Effector CD8-positive, alpha-beta T cell (primary cell): Measurements from ENCODE around the gene GNG8.
A peak's percentile ranks its signal among the peaks of the same experiment; 100 is the strongest.
"Not testable (repeated sequence)": the region's sequence is repeated elsewhere in the genome, so short reads cannot be mapped to it uniquely, and the experiment has no call there.

ENCODE experiments used
- DNase-seq: peaks from one replicate; lab custom pipeline; 2025; lab: John Stamatoyannopoulos, UW

The GNG8 gene

DNA sequence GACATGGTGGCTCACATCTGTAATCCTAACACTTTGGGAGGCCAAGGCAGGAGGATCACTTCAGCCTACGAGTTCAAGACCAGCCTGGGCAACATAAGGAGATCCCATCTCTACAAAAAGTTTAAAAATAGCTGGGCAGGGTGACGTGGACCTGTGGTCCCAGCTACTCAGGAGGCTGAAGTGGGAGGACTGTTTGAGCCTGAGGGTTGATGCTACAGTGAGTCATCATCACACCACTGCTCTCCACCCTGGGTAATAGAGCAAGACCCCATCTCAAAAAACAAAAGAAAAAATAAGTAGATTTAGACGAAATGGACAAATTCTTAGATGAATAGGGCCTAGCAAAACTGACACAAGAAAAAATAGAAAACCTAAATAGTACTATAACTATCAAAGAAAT, 10.4 kb upstream of the GNG8 start:
- no peak for DNase-seq

- DNase-seq, result no peak
These were observed 8.7 kb upstream of the GNG8 start for GRCh38 chr19:46644720-46645119.

- DNase-seq, result no peak
These were observed 4.7 kb upstream of the GNG8 start for GRCh38 chr19:46640656-46641055.

- no peak for DNase-seq
These were observed 3.6 kb upstream of the GNG8 start for GRCh38 chr19:46639358-46640182.

DNA sequence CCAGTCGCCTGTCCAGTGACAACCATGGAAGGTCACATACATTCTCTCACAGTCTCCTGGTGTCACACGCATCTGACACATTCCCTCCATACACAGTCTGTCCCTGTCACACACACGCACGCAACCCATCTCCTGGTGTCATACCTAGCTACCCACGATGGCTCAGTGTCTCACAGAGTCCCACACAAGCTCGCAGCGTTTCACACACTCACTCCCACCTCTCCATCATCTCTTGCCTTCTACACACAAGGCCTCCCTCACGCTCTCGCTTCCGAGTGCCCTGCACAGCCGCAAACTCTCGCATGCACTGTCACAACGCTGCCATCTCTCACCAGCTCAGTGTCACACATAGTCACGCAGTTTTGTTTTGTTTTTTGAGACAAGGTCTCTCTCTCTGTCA, 1.2 kb upstream of the GNG8 start:
- no peak for DNase-seq

DNA sequence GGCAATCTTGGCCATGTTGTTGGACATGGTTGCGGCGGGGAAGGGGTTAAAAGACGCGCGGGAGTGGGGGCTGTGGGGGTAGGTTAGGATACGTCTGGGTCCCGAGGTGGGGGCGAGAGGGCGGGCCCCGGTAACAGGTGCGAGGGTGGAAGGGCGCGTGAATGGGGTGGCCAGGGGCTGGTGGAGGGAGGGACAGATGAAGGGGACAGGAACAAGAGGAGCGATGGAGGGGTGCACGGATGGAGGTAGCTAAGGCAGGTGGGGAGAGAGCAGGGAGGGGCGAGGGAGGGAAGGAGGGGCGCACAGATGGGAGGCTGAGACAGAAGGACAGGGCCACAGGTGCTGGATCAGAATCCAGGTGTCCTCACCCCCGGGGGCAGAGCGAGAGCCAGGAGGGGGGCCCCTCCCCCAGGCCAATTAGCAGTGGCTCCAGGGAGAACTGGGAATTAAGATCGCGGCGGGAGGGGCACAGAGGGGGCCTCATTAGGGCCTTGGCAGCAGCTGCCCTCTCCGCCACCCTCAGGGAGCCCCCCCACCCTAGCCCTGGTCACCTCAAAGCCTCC, 1.3 kb downstream of the GNG8 start:
- DNase-seq, result no peak

- peak; percentile 96 for DNase-seq
These were observed 1.9 kb downstream of the GNG8 start for GRCh38 chr19:46634045-46634655.

- DNase-seq, result no peak
These were observed 2.9 kb downstream of the GNG8 start for GRCh38 chr19:46633130-46633529.

- DNase-seq, result no peak
These were observed 4.5 kb downstream of the GNG8 start for GRCh38 chr19:46631481-46631880.

GRCh38 chr19:46630586-46631205, 5.3 kb downstream of the GNG8 start:
- DNase-seq, result no peak

GRCh38 chr19:46629546-46630025, 6.4 kb downstream of the GNG8 start:
- DNase-seq, result no peak

DNA sequence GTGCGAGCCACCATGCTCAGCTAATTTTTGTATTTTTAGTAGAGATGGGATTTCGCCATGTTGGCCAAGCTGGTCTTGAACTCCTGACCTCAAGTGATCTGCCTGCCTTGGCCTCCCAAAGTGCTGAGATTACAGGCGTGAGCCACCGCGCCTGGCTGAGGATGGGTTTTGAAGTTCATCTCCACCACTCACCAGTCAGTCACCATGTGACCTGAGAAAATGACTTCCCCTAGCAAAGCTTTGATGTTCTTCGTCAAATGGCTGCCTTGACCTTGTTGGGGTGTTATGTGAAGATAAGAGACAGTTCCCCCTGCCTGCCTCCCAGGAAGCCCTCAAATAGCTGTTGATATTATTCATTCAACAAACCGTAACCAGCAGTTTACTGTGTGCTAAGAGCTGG, 7.0 kb downstream of the GNG8 start:
- not testable (repeated sequence) for DNase-seq

GRCh38 chr19:46626446-46626845, 9.6 kb downstream of the GNG8 start:
- DNase-seq, result no peak

DNA sequence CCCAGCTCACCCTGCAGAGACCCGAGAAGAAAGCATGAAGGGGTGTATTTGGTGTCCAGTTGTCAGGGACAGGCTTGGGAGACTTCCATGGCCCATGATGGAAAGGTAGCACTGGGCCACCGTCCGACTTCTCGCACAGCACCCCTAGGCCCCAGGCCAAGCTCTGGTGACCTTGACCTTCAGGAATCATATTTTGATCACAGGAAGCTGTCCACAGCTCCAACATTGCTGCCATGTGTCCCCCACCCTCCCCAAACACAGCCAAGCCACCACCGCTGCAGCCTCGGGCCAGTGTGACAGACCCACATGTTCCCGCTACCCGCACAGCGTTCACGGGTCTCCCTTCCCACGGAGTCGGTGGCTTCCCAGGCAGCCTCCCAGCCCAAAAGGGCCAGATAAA, 10.3 kb downstream of the GNG8 start:
- DNase-seq, result no peak

DNA sequence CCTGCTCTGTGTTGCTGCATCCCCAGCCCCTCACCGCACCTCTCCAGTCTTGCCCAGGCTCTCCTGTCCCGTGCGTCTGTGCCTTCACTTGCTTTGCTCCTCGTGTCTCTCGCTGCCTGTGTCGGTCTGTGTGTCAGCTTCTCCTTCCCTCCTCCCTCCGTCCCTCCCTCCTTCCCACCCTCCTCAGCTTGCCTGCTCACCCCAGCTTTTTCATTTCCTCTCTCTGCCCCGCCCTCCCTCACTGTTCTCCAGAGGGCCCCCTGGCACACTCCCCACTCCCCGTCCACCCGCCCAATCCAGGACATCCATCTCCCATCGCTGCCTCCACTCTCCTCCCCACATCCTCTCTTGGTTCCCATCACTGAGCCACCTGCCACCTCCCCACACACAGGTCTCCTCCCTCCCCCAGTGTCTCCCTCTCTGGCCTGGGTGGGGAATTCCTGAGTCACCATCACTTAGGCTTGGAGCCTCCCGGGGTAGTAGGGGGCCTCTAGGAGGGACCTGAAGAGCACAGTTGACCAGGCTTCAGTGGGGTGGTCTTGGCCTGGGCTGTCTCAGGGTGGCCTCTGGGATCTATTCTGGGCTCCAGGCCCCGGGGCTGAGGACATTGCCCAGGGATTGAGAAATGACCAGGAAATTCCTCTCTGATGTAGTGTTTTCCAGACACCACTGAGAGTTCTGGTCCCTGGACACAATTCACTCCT, 10.9 kb downstream of the GNG8 start, which contains the start of gene PTGIR:
Gene PTGIR, minus strand, starts transcription at position 132 of the 704 bp plus-strand sequence. CDS start 864 bp downstream, outside the sequence.
- no peak for DNase-seq

DNA sequence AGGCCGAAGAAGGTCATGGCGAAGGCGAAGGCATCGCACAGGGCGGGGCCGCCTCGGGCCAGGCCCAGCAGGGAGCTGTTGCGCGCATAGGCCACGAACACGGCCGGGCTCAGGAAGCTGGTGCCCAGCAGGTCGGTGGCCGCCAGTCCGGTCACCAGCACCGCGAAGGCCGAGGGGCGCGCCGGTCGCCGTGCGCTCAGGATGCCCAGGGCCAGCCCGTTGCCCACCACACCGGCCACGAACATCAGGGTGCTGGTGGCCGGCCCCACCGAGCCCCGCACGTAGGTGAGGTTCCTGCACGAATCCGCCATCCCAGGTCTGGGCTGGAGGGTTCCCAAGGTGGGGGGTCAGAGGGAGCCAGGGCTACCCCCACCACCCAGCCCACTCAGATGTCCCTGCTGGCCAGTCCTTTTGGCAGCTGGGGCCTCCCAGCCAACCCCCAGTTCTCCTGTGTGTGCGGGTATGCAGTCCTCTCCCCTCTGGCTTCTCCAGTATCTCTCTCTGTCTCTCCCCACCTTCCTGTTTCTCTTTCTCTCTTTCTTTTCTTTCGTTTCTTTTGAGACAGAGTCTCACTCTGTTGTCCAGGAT, 12.0 kb downstream of the GNG8 start:
- DNase-seq, result no peak

DNA sequence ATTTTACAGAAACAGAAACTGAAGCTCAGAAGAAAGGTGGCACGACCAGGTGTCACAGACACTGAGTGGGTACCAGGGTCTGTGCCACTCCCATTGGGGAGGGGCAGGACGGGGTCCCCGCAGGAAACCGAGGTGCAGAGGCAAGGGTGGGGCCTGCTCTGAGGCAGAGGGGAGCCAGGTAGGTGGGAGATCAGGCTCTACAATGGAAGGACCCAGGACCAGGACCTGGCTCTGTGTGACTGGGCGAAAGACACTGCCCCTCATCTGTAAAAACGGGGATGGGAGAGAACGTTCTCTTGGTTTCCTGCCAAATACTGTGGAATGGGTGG, 13.9 kb downstream of the GNG8 start:
- DNase-seq, result no peak

- no peak for DNase-seq
These were observed 14.5 kb downstream of the GNG8 start for GRCh38 chr19:46621191-46622117.

DNA sequence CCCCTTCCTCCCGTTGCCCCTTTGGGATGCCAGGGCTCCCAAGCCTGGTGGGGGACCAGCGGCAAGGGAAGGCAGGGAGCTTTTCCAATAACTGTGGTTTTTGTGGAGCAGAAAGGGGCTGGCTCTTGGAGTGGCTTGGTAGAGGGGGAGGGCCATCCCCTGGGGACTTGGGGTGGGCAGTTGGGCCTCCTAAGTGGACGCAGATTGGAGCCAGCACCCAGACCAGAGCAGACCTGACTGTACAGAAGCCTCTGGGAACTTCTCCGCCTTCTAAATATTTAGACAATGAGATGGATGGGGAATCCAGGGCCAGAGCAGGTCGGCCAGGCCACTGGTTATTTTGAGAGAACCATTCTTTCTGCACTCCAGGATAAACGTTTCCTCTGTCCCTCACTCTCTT, 15.3 kb downstream of the GNG8 start:
- DNase-seq, result no peak

DNA sequence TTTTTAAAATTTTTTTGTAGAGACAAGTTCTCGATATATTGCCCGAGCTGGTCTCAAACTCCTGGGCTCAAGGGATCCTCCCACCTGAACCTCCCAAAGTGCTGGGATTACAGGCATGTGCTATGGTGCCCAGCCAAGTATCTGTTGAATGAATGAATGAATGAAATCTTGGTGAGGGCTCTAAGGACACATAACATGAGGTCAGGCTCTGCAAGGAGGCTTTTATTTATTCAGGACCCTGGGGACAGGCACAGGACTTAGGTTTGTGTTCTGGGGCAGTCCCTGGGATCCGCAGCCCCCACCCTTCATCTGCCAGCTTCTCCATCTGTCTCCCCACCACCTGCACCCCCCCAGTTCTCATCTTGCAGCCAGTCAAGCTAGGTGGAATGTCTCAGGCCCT, 15.7 kb downstream of the GNG8 start:
- no peak for DNase-seq
